HUES6 (cell line): ENCODE measurements around the gene ZHX3.

Experiments used
- H3K27ac ChIP-seq: 2 replicates; pipeline ENCODE4 v1.7.0; 2013; ENCODE audit warnings: low read depth, mild to moderate bottlenecking, low read length, inconsistent platforms
- H3K27me3 ChIP-seq: 2 replicates; pipeline ENCODE4 v1.6.1; 2013; ENCODE audit warnings: low read length; ENCODE audit not compliant: control insufficient read depth, insufficient read depth
- H3K36me3 ChIP-seq: 2 replicates; pipeline ENCODE4 v1.6.1; 2013; ENCODE audit warnings: low read length; ENCODE audit not compliant: control insufficient read depth, insufficient read depth
- H3K4me1 ChIP-seq: 2 replicates; pipeline ENCODE4 v1.6.1; 2013; ENCODE audit warnings: low read length; ENCODE audit not compliant: control insufficient read depth, insufficient read depth
- H3K4me3 ChIP-seq: 2 replicates; pipeline ENCODE4 v1.5.1; 2013; ENCODE audit warnings: low read depth, low read length
- H3K9ac ChIP-seq: one replicate; pipeline ENCODE4 v1.6.1; 2013; ENCODE audit warnings: mild to moderate bottlenecking, low read length
- H3K9me3 ChIP-seq: 2 replicates; pipeline ENCODE4 v1.6.1; 2013; ENCODE audit warnings: low read depth, low read length; ENCODE audit not compliant: control insufficient read depth, insufficient read depth

The ZHX3 gene

GRCh38 chr20:41231136-41231535 is 86.4 kb downstream of the ZHX3 start:
- Histone ChIP-seq H3K9ac (no peak overlapping the region), H3K9me3 (no peaks in the 10 kb centered on the region), H3K36me3 (no peaks in the 10 kb centered on the region), H3K4me3 (no peak overlapping the region), H3K27ac (no peak overlapping the region), H3K27me3 (no peaks in the 10 kb centered on the region), H3K4me1 (no peaks in the 10 kb centered on the region)

GRCh38 chr20:41230136-41230535 is 87.4 kb downstream of the ZHX3 start:
- Histone ChIP-seq H3K4me1 (no peaks in the 10 kb centered on the region), H3K9ac (no peak overlapping the region), H3K27me3 (no peaks in the 10 kb centered on the region), H3K4me3 (no peak overlapping the region), H3K27ac (no peak overlapping the region), H3K36me3 (no peaks in the 10 kb centered on the region), H3K9me3 (no peaks in the 10 kb centered on the region)

- H3K9me3 ChIP-seq, result no peaks in the 10 kb centered on the region
- H3K27me3 ChIP-seq, result no peaks in the 10 kb centered on the region
- no peak overlapping the region for H3K27ac ChIP-seq
- H3K36me3 ChIP-seq, result no peaks in the 10 kb centered on the region
- H3K9ac ChIP-seq, result no peak overlapping the region
- H3K4me3 ChIP-seq, result no peak overlapping the region
- H3K4me1 ChIP-seq, result no peaks in the 10 kb centered on the region
Observed at GRCh38 chr20:41229259-41229658, 88.3 kb downstream of the ZHX3 start.

GRCh38 chr20:41228858-41229257 is 88.7 kb downstream of the ZHX3 start:
- no peak overlapping the region for H3K4me3 ChIP-seq
- no peak overlapping the region for H3K27ac ChIP-seq
- no peaks in the 10 kb centered on the region for H3K27me3 ChIP-seq
- H3K4me1 ChIP-seq, result no peaks in the 10 kb centered on the region
- H3K36me3 ChIP-seq, result no peaks in the 10 kb centered on the region
- H3K9ac ChIP-seq, result no peak overlapping the region
- no peaks in the 10 kb centered on the region for H3K9me3 ChIP-seq

- no peaks in the 10 kb centered on the region for H3K9me3 ChIP-seq
- H3K36me3 ChIP-seq, result no peaks in the 10 kb centered on the region
- no peak overlapping the region for H3K9ac ChIP-seq
- H3K4me3 ChIP-seq, result no peak overlapping the region
- H3K4me1 ChIP-seq, result no peaks in the 10 kb centered on the region
- H3K27ac ChIP-seq, result no peak overlapping the region
- no peaks in the 10 kb centered on the region for H3K27me3 ChIP-seq
Observed at GRCh38 chr20:41226426-41226825, 91.1 kb downstream of the ZHX3 start.

- no peaks in the 10 kb centered on the region for H3K27me3 ChIP-seq
- H3K4me1 ChIP-seq, result no peaks in the 10 kb centered on the region
- H3K36me3 ChIP-seq, result no peaks in the 10 kb centered on the region
- H3K4me3 ChIP-seq, result no peak overlapping the region
- H3K9ac ChIP-seq, result no peak overlapping the region
- no peaks in the 10 kb centered on the region for H3K9me3 ChIP-seq
- H3K27ac ChIP-seq, result no peak overlapping the region
Observed at GRCh38 chr20:41225091-41225490, 92.4 kb downstream of the ZHX3 start.

- Histone ChIP-seq H3K4me1 (no peaks in the 10 kb centered on the region), H3K9me3 (no peaks in the 10 kb centered on the region), H3K27ac (no peak overlapping the region), H3K4me3 (no peak overlapping the region), H3K9ac (no peak overlapping the region), H3K36me3 (no peaks in the 10 kb centered on the region), H3K27me3 (no peaks in the 10 kb centered on the region)
Observed at GRCh38 chr20:41224281-41224680, 93.2 kb downstream of the ZHX3 start.

GRCh38 chr20:41223112-41223511 is 94.4 kb downstream of the ZHX3 start:
- H3K36me3 ChIP-seq, result no peaks in the 10 kb centered on the region
- no peak overlapping the region for H3K4me3 ChIP-seq
- no peaks in the 10 kb centered on the region for H3K9me3 ChIP-seq
- H3K4me1 ChIP-seq, result no peaks in the 10 kb centered on the region
- no peak overlapping the region for H3K27ac ChIP-seq
- H3K27me3 ChIP-seq, result no peaks in the 10 kb centered on the region
- no peak overlapping the region for H3K9ac ChIP-seq

GRCh38 chr20:41222703-41223102 is 94.8 kb downstream of the ZHX3 start:
- no peak overlapping the region for H3K4me3 ChIP-seq
- no peaks in the 10 kb centered on the region for H3K27me3 ChIP-seq
- no peak overlapping the region for H3K9ac ChIP-seq
- no peaks in the 10 kb centered on the region for H3K4me1 ChIP-seq
- no peak overlapping the region for H3K27ac ChIP-seq
- H3K9me3 ChIP-seq, result no peaks in the 10 kb centered on the region
- H3K36me3 ChIP-seq, result no peaks in the 10 kb centered on the region

GRCh38 chr20:41222296-41222695 is 95.2 kb downstream of the ZHX3 start:
- H3K36me3 ChIP-seq, result no peaks in the 10 kb centered on the region
- no peaks in the 10 kb centered on the region for H3K27me3 ChIP-seq
- no peak overlapping the region for H3K4me3 ChIP-seq
- no peaks in the 10 kb centered on the region for H3K9me3 ChIP-seq
- H3K4me1 ChIP-seq, result no peaks in the 10 kb centered on the region
- no peak overlapping the region for H3K27ac ChIP-seq
- H3K9ac ChIP-seq, result no peak overlapping the region

GRCh38 chr20:41221614-41222218 is 95.8 kb downstream of the ZHX3 start:
- Histone ChIP-seq H3K27me3 (no peaks in the 10 kb centered on the region), H3K36me3 (no peaks in the 10 kb centered on the region), H3K9ac (no peak overlapping the region), H3K9me3 (no peaks in the 10 kb centered on the region), H3K27ac (no peak overlapping the region), H3K4me1 (no peaks in the 10 kb centered on the region), H3K4me3 (no peak overlapping the region)

- no peaks in the 10 kb centered on the region for H3K4me1 ChIP-seq
- no peaks in the 10 kb centered on the region for H3K27me3 ChIP-seq
- no peak overlapping the region for H3K27ac ChIP-seq
- no peaks in the 10 kb centered on the region for H3K36me3 ChIP-seq
- H3K4me3 ChIP-seq, result no peak overlapping the region
- no peaks in the 10 kb centered on the region for H3K9me3 ChIP-seq
- H3K9ac ChIP-seq, result no peak overlapping the region
Observed at GRCh38 chr20:41219824-41220223, 97.7 kb downstream of the ZHX3 start.
